Measurements from ENCODE around the gene DKC1. TPM values are rescaled to one million over a fixed set of nuclear protein-coding genes. Genes with fewer than 3 reads are reported as not detected.

The DKC1 gene
- total RNA-seq, 1 experiment from 2014 or later: 115 TPM

- H3K27me3 ChIP-seq (ENCODE audit: low read length): no peaks in the 10 kb centered on the region
- BruUV-seq (replicated peaks): no TSS peak
- H3K9me3 ChIP-seq (ENCODE audit: low read length): no peaks in the 10 kb centered on the region
- CTCF ChIA-PET: no interaction called here
- H3K4me1 ChIP-seq (ENCODE audit: insufficient read depth, low read length): peaks cover 50% of the 10 kb centered on the region
- no peak for ATAC-seq
- intact Hi-C loops (cut with micrococcal nuclease): no loop called here
- no peaks in the 10 kb centered on the region for H3K79me2 ChIP-seq (ENCODE audit: low read length)
- no peak overlapping the region for H3K4me2 ChIP-seq (ENCODE audit: low read length)
- H3K36me3 ChIP-seq (ENCODE audit: low read depth, low read length): no peaks in the 10 kb centered on the region
- POLR2A ChIA-PET (ENCODE audit: unreplicated experiment): no interaction called here
- H3K9ac ChIP-seq (ENCODE audit: low read length): no peak overlapping the region
- no peaks in the 10 kb centered on the region for H3K9me2 ChIP-seq (replicated peaks; ENCODE audit: low read length)
- H2AFZ ChIP-seq (ENCODE audit: low read length): no peak overlapping the region
- TF ChIP-seq EZH2 (IDR thresholded peaks at IDR 0.05; ENCODE audit: low read length, unreplicated experiment) (no peak), EZH2phosphoT487 (IDR thresholded peaks at IDR 0.05; ENCODE audit: borderline replicate concordance, low read length) (no peak), CTCF (conservative IDR thresholded peaks at IDR 0.05; ENCODE audit: low read depth, low read length) (no peak)
- no peak overlapping the region for H3K4me3 ChIP-seq (ENCODE audit: low read length)
- H4K20me1 ChIP-seq (ENCODE audit: low read length): no peaks in the 10 kb centered on the region
- H3K27ac ChIP-seq (ENCODE audit: low read length): no peak overlapping the region
- DNase-seq: no peak
- H3F3A ChIP-seq (ENCODE audit: low read length, unreplicated experiment): peaks cover 3% of the 10 kb centered on the region
Measured at GRCh38 chrX:154728431-154729190, 34.1 kb upstream of the DKC1 start.

DNA sequence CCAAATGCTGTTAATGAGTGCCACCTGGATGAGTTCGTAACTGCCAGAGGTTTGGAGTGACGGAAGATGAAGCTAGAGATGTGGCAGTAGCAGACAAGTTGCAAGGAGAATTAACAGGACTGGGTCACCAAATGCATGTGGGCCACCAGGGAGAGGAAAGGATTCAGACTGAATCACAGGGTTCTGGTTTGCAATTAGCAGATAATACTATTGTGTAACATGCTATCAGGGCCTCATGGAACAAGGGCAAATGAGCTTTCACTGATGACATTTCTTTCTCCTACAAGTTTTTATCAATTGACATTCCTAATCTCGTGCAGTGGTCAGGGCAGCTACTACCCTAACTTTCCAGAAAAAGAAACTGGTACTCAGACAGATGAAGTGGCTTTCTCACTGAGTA, 33.2 kb upstream of the DKC1 start:
- H3K9me3 ChIP-seq (ENCODE audit: low read length): no peaks in the 10 kb centered on the region
- DNase-seq (no peak), ATAC-seq (no peak)
- no peak overlapping the region for H2AFZ ChIP-seq (ENCODE audit: low read length)
- H3K36me3 ChIP-seq (ENCODE audit: low read depth, low read length): no peaks in the 10 kb centered on the region
- no peak overlapping the region for H3K9ac ChIP-seq (ENCODE audit: low read length)
- ChIA-PET CTCF (no interaction called here), POLR2A (ENCODE audit: unreplicated experiment) (no interaction called here)
- no peaks in the 10 kb centered on the region for H3K79me2 ChIP-seq (ENCODE audit: low read length)
- intact Hi-C loops (cut with micrococcal nuclease): no loop called here
- no peaks in the 10 kb centered on the region for H3K27me3 ChIP-seq (ENCODE audit: low read length)
- no peak overlapping the region for H3K4me3 ChIP-seq (ENCODE audit: low read length)
- TF ChIP-seq CTCF (conservative IDR thresholded peaks at IDR 0.05; ENCODE audit: low read depth, low read length) (no peak), EZH2 (IDR thresholded peaks at IDR 0.05; ENCODE audit: low read length, unreplicated experiment) (no peak), EZH2phosphoT487 (IDR thresholded peaks at IDR 0.05; ENCODE audit: borderline replicate concordance, low read length) (no peak)
- peaks cover 58% of the 10 kb centered on the region for H3K4me1 ChIP-seq (ENCODE audit: insufficient read depth, low read length)
- no peak overlapping the region for H3K27ac ChIP-seq (ENCODE audit: low read length)
- H3F3A ChIP-seq (ENCODE audit: low read length, unreplicated experiment): peaks cover 3% of the 10 kb centered on the region
- H3K4me2 ChIP-seq (ENCODE audit: low read length): no peak overlapping the region
- no peaks in the 10 kb centered on the region for H4K20me1 ChIP-seq (ENCODE audit: low read length)
- no peaks in the 10 kb centered on the region for H3K9me2 ChIP-seq (replicated peaks; ENCODE audit: low read length)
- no TSS peak for BruUV-seq (replicated peaks)

GRCh38 chrX:154730253-154730891, 32.3 kb upstream of the DKC1 start:
- Histone ChIP-seq H3K27me3 (ENCODE audit: low read length) (no peaks in the 10 kb centered on the region), H3K36me3 (ENCODE audit: low read depth, low read length) (no peaks in the 10 kb centered on the region), H3K27ac (ENCODE audit: low read length) (no peak overlapping the region), H3K79me2 (ENCODE audit: low read length) (no peaks in the 10 kb centered on the region), H4K20me1 (ENCODE audit: low read length) (no peaks in the 10 kb centered on the region), H3K9me3 (ENCODE audit: low read length) (no peaks in the 10 kb centered on the region), H3K9me2 (replicated peaks; ENCODE audit: low read length) (no peaks in the 10 kb centered on the region), H3K4me3 (ENCODE audit: low read length) (no peak overlapping the region), H3F3A (ENCODE audit: low read length, unreplicated experiment) (peaks cover 3% of the 10 kb centered on the region), H3K9ac (ENCODE audit: low read length) (no peak overlapping the region), H3K4me1 (ENCODE audit: insufficient read depth, low read length) (peaks cover 63% of the 10 kb centered on the region), H2AFZ (ENCODE audit: low read length) (no peak overlapping the region), H3K4me2 (ENCODE audit: low read length) (no peak overlapping the region)
- POLR2A ChIA-PET (ENCODE audit: unreplicated experiment): no interaction called here
- DNase-seq (peak; percentile 47), ATAC-seq (no peak)
- BruUV-seq (replicated peaks): no TSS peak
- TF ChIP-seq EZH2 (IDR thresholded peaks at IDR 0.05; ENCODE audit: low read length, unreplicated experiment): no peak
- TF ChIP-seq EZH2phosphoT487 (IDR thresholded peaks at IDR 0.05; ENCODE audit: borderline replicate concordance, low read length): no peak
- TF ChIP-seq CTCF (conservative IDR thresholded peaks at IDR 0.05; ENCODE audit: low read depth, low read length): no peak
- intact Hi-C loops (cut with micrococcal nuclease): no loop called here
- CTCF ChIA-PET: no interaction called here
